ENCODE results near the gene HAGH.
"Not testable (repeated sequence)": the region's sequence is repeated elsewhere in the genome, so short reads cannot be mapped to it uniquely, and the experiment has no call there.

HAGH gene

DNA sequence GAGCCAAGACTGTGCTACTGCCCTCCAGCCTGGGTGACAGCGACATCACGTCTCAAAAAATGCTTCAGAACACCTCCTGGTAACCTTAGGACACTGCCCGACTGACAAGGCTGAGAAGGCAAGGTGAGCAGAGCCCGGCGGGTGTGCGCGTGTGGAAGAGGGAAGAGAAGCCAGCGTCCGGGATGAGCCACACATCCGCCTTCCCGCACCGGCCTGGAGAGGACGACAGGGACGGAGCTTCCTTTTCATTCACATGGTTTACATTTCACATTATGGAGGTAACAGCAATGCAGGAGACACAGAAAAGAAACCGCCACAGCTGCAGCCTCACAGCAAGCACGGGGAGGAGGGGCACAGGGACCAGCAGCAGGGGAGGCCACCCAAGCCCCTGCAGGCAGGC is 16.5 kb downstream of the HAGH start:
- no peak for DNase-seq (ENCODE audit: low spot score)

GRCh38 chr16:1809281-1809801 is 17.3 kb downstream of the HAGH start:
- no peak for DNase-seq (ENCODE audit: low spot score)

DNA sequence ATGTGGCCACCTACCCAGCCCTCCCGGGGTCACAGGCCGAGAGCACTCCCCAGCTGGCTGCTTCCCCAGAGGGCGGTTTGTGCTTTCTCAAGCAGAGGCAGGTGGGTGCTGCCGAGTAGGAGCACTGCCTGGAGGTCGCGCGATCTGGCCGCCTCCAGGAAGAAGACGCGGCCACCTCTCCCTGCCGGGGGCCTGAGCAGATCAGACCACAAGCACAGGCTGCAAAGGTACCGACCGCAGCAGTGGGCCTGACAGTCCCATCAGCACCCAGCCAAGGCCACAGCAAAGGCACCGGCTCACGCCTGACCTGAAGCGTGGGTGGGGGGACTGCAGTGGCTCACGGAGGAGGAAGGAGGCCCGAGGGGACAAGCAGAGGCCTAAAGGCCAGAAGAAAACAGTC is 17.9 kb downstream of the HAGH start:
- no peak for DNase-seq (ENCODE audit: low spot score)

DNA sequence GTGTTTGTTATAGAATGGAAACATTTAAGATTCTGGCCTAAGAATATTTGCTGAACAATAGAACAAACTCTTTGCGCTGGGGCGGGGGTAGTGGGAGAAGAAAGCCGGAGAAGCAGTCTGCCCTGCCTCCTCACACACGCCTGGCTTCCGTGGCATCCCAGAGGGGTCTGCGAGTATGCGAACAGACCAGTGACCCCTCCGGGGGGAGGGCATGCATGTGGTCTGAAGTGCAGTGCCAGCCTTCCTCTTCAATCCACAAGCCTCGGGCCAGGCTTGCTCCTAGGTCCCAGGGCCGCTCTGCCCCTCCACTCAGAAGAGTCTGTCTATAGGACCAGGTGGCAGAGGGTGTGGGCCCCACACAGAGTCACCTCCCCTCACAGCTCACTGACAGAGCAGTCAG is 19.0 kb downstream of the HAGH start:
- DNase-seq (ENCODE audit: low spot score) = no peak

GRCh38 chr16:1800701-1801100 is 25.9 kb downstream of the HAGH start:
- DNase-seq (ENCODE audit: low spot score) = peak; percentile 61

- not testable (repeated sequence) for DNase-seq (ENCODE audit: low spot score)
Measured at GRCh38 chr16:1799263-1799662, 27.4 kb downstream of the HAGH start.

DNA sequence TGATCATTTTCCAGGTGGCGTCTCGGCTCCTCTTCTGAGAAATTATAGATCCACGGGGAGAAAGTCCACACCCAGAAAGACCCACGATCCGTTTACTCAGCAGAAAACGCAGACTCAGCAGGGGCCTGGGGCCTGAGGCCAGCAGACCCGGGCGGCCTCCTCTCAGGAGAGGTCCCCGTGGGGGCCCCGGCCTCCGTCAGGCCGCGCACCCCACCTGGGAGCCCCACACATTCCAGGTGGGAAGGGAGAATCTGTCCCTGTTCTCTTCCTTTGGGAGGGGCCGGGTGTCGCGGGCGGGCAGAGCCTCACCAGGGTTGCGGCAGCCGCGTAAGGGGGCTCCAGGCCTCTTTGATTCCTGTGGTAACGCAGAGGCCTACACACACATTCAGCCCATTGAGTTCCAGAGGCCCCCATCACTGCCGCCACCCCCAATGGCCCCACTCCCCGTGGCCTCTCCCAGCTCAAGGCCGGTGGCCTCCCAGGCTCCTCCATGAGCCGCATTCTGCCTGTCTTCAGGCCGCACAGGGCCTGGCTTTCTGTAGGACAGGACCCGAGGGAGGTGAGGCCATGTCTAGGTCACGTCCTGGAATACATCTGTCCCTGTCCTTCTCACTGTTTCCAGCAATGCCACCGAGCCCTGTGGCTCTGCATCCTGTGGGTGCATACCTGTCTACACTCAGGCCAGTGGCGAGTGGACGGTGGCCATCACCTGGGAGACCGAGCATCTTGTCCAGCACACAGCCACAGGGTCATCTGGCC is 31.5 kb downstream of the HAGH start:
- no peak for DNase-seq (ENCODE audit: low spot score)

- DNase-seq (ENCODE audit: low spot score) = no peak
Measured at GRCh38 chr16:1794221-1794871, 32.3 kb downstream of the HAGH start.

DNA sequence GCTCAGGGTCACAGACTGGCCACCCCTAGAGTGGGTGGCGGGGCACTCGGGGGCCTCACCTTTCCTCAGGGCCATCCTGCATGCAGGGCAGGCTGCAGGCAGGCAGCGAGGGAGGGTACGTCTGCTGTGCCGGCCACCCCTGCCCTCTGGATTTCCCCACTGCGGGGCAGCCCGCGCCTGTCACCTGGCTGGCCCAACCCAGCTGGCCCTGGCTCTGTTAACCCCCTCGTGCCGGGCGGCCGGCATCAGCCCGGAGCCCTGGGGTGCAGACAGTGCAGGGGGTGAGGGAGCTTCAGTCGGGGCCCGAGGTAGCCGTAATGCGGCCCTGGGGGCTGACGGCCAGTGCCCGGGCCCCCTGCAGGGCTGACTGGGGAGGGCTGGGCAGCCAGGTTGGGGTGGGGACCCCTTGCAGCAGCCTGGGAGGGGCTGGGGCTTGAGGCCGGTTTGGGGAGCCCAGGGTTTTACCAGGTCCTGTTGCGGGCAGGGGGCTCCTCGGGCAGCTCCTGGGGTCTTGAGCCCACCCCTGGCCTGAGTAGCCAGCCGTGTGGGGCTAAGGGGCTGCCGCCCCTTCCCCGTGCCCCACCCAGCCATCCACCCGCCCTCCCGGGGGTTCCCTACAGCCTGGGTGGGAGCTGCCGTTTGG is 32.9 kb downstream of the HAGH start, which contains the start of gene IGFALS:
TSS of gene IGFALS (minus strand) at position 128 of the 643 bp plus-strand sequence. CDS start at position 75, 53 bp downstream.
- DNase-seq (ENCODE audit: low spot score) = no peak

GRCh38 chr16:1792836-1793577 is 33.6 kb downstream of the HAGH start:
- DNase-seq (ENCODE audit: low spot score) = no peak

- no peak for DNase-seq (ENCODE audit: low spot score)
Measured at GRCh38 chr16:1791943-1792812, 34.4 kb downstream of the HAGH start.

- no peak for DNase-seq (ENCODE audit: low spot score)
Measured at GRCh38 chr16:1791256-1791942, 35.2 kb downstream of the HAGH start.

GRCh38 chr16:1790611-1791255 is 35.9 kb downstream of the HAGH start:
- DNase-seq (ENCODE audit: low spot score) = no peak

DNA sequence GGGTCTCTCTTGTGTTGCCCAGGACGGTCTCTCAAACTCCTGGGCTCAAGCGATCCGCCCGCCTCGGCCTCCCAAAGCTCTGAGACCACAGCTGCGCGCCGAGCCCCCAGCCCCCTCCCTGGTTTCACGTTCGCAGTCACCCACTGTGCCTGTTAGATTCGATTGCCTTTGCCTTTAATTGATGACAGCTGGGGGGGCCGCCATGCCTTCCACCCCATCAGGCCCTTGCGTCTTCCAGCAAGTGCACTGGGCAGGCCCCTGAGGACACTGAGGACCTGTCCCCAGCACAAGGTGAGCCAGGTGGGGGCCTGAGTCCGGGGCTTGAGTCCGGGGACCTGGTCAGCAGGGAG is 36.4 kb downstream of the HAGH start:
- DNase-seq (ENCODE audit: low spot score) = no peak

DNA sequence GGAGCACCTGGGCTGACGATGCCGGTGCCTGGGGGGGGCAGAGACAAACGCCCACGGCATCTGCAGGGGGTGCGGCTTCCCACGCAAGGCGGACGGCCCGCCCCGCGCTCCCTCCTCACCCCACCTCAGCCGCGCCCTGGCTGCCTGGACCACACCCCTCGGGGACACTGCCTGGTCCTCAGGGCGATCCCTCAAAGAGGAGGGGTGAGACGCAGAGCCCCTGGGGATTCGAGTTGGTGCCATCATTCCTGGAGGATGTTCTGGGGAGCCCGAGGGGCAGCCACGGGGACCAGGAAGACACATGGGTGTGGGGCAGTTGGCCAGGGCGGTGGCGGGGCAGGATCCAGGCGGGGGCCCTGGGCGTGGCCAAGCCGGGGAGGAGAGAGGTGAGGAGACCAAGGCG is 37.0 kb downstream of the HAGH start:
- no peak for DNase-seq (ENCODE audit: low spot score)

- no peak for DNase-seq (ENCODE audit: low spot score)
Measured at GRCh38 chr16:1788708-1789100, 37.9 kb downstream of the HAGH start.

- no peak for DNase-seq (ENCODE audit: low spot score)
Measured at GRCh38 chr16:1788095-1788707, 38.4 kb downstream of the HAGH start.

- DNase-seq (ENCODE audit: low spot score) = no peak
Measured at GRCh38 chr16:1787322-1788094, 39.1 kb downstream of the HAGH start.

- no peak for DNase-seq (ENCODE audit: low spot score)
Measured at GRCh38 chr16:1787056-1787321, 39.6 kb downstream of the HAGH start.
